GM19395 (cell line): ENCODE results near the gene ACD.
A peak's percentile ranks its signal among the peaks of the same experiment; 100 is the strongest.

Source experiments
- ATAC-seq: cut with Tn5 transposase; IDR thresholded peaks from one replicate; pipeline ENCODE4 v1.9.1; 2021; ENCODE audit warnings: mild to moderate bottlenecking, moderate library complexity; ENCODE audit not compliant: unreplicated experiment

The ACD gene

GRCh38 chr16:67662653-67663010, 2.6 kb upstream of the ACD start:
- no peak for ATAC-seq

GRCh38 chr16:67661886-67662652, 2.0 kb upstream of the ACD start:
- ATAC-seq, result no peak

- no peak for ATAC-seq
Measured at GRCh38 chr16:67661101-67661761, 1.2 kb upstream of the ACD start.

GRCh38 chr16:67660564-67661028, 536 bp upstream of the ACD start, which contains the start of gene PARD6A:
Gene PARD6A, plus strand, starts transcription at chr16:67660960. Its CDS starts 79 bp downstream, at chr16:67661039.
- peak; percentile 76 for ATAC-seq

- no peak for ATAC-seq
Measured at GRCh38 chr16:67658849-67659674, 998 bp downstream of the ACD start.

- ATAC-seq, result no peak
Measured at GRCh38 chr16:67657751-67658518, 2.1 kb downstream of the ACD start.

- ATAC-seq, result no peak
Measured at GRCh38 chr16:67657017-67657608, 2.9 kb downstream of the ACD start.

GRCh38 chr16:67656344-67657016, 3.6 kb downstream of the ACD start:
- ATAC-seq, result no peak

GRCh38 chr16:67655363-67655762, 4.7 kb downstream of the ACD start:
- ATAC-seq, result no peak

GRCh38 chr16:67654403-67654911, 5.6 kb downstream of the ACD start:
- ATAC-seq, result no peak

GRCh38 chr16:67653789-67654402, 6.2 kb downstream of the ACD start:
- ATAC-seq, result no peak

GRCh38 chr16:67653128-67653788, 6.8 kb downstream of the ACD start:
- no peak for ATAC-seq

- no peak for ATAC-seq
Measured at GRCh38 chr16:67652578-67653127, 7.4 kb downstream of the ACD start.

GRCh38 chr16:67651847-67652246, 8.2 kb downstream of the ACD start:
- no peak for ATAC-seq

- no peak for ATAC-seq
Measured at GRCh38 chr16:67651039-67651438, 9.0 kb downstream of the ACD start.

- no peak for ATAC-seq
Measured at GRCh38 chr16:67650023-67650422, 10.0 kb downstream of the ACD start.

- no peak for ATAC-seq
Measured at GRCh38 chr16:67649494-67649931, 10.5 kb downstream of the ACD start.

GRCh38 chr16:67648764-67649407, 11.2 kb downstream of the ACD start:
- ATAC-seq, result no peak
